T-helper 1 cell treated with Interleukin-12 subunit alpha and Interleukin-12 subunit beta and Interleukin-4 antibody, amounts not matched to agents 30 μg/mL and 1 μg/mL, for 36 hours (primary cell): ENCODE measurements around the gene CAMTA1.

Source experiments
- H3K27ac Mint-ChIP-seq: one replicate; pipeline ENCODE4 v1.8.0; 2021; ENCODE audit warnings: mild to moderate bottlenecking, mixed read lengths
- H3K27me3 Mint-ChIP-seq: one replicate; pipeline ENCODE4 v1.8.0; 2021; ENCODE audit warnings: low read depth, mixed read lengths
- H3K36me3 Mint-ChIP-seq: one replicate; pipeline ENCODE4 v1.8.0; 2021; ENCODE audit warnings: low read depth, mixed read lengths
- H3K4me1 Mint-ChIP-seq: one replicate; pipeline ENCODE4 v1.8.0; 2021; ENCODE audit warnings: low read depth, mixed read lengths
- H3K4me3 Mint-ChIP-seq: one replicate; pipeline ENCODE4 v1.8.0; 2021; ENCODE audit warnings: mild to moderate bottlenecking, moderate library complexity, mixed read lengths
- H3K9me3 Mint-ChIP-seq: one replicate; pipeline ENCODE4 v1.8.0; 2021; ENCODE audit warnings: mixed read lengths

CAMTA1 gene

DNA sequence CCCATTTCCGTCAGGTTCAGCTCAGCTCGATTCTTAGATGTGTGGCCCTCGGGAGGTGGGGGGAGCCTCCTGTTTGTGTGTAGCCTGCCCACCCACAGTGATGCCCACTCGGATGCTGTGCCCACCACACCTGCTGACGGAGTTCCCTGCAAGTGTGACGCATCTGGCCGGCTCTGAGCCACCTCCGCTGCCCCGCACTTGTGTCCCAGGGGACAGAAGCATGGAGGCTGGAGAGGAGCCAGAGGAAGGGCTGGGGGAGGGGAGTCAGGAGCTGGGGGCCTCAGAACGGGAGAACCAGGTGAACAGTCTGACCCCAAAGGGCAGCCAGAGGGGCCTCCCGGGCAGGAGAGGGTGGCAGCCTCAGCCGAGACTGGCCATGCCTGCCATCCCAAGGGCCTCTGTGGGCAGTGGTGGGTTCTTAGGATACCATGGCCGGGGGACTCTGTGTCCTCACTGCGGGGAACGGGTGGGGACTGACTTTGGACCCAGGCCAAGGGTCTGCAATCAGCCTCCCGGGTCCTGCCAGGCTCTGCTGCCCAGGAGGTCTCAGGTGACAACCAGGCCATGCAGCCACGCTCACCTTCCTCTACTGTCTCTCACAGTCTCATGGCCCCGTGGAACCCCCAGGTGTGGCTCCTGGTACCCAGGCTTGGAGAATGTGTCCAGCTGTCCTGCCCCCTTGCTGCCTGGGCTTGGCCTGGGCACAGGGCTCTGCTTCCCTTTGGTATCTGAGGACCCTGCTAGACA is 718.6 kb downstream of the CAMTA1 start:
- Mint-ChIP-seq H3K4me1 (no peaks in the 10 kb centered on the region), H3K27me3 (no peaks in the 10 kb centered on the region), H3K36me3 (no peaks in the 10 kb centered on the region), H3K27ac (no peak overlapping the region), H3K4me3 (no peak overlapping the region), H3K9me3 (no peaks in the 10 kb centered on the region)

DNA sequence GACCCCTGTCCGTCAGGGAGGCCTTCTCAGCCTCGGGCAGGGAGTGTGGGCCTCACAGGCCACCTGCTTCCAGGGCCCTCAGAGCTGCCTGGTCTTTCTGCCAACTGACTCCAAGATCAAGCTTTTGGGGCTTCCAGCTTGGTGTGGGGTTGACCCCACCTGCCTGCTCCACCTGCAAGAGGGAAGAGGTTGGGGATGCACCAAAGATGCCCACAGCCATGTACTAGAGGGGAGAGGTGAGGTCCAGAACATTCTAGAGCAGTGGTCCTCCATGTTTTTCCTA is 719.1 kb downstream of the CAMTA1 start:
- Mint-ChIP-seq H3K4me3 (no peak overlapping the region), H3K36me3 (no peaks in the 10 kb centered on the region)

GRCh38 chr1:7505094-7505770 is 720.0 kb downstream of the CAMTA1 start:
- no peaks in the 10 kb centered on the region for H3K9me3 Mint-ChIP-seq
- H3K27me3 Mint-ChIP-seq, result no peaks in the 10 kb centered on the region
- H3K4me3 Mint-ChIP-seq, result no peak overlapping the region
- H3K36me3 Mint-ChIP-seq, result no peaks in the 10 kb centered on the region
- H3K27ac Mint-ChIP-seq, result no peak overlapping the region
- no peaks in the 10 kb centered on the region for H3K4me1 Mint-ChIP-seq

More for the DNA sequence above, 719.1 kb downstream of the CAMTA1 start:
- H3K4me1 Mint-ChIP-seq, result no peaks in the 10 kb centered on the region
- H3K9me3 Mint-ChIP-seq, result no peaks in the 10 kb centered on the region
- H3K27me3 Mint-ChIP-seq, result no peaks in the 10 kb centered on the region
- H3K27ac Mint-ChIP-seq, result no peak overlapping the region

GRCh38 chr1:7505771-7506453 is 720.7 kb downstream of the CAMTA1 start:
- H3K9me3 Mint-ChIP-seq, result no peaks in the 10 kb centered on the region
- H3K4me1 Mint-ChIP-seq, result no peaks in the 10 kb centered on the region
- no peak overlapping the region for H3K27ac Mint-ChIP-seq

DNA sequence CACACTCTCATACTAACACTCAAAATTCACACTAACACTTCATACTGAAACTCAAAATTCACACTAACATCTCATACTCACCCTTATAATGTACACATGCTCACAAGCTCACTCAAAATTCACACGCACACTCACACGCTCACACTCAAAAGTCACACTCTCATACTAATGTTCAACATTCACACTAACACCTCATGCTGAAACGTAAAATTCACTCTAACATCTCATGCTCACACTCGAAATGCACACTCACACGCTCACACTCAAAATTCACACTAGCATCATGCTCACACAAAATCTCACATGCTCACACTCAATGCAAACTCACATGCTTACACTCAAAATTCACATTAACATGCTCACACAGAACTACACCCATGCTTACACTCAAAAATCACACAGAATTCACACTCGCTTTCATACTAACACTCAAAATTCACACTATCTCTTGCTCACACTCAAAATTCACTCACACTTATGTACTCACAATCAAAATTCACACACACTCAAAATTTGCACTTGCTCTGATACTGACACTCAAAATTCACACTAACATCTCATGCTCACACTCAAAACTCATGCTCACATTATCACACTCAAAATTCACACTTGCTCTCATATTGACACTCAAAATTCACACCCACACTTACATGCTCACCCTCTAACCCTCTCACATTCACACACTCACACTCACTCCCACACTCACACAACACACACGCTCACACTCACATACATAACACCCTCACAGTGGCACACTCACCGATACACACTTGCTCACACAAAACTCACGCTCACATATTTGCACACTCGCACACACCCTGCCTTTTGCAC is 721.4 kb downstream of the CAMTA1 start:
- Mint-ChIP-seq H3K27me3 (no peaks in the 10 kb centered on the region), H3K27ac (no peak overlapping the region), H3K4me1 (no peaks in the 10 kb centered on the region), H3K9me3 (no peaks in the 10 kb centered on the region), H3K4me3 (no peak overlapping the region), H3K36me3 (no peaks in the 10 kb centered on the region)

More at GRCh38 chr1:7505771-7506453, 720.7 kb downstream of the CAMTA1 start:
- H3K27me3 Mint-ChIP-seq, result no peaks in the 10 kb centered on the region
- no peaks in the 10 kb centered on the region for H3K36me3 Mint-ChIP-seq
- H3K4me3 Mint-ChIP-seq, result no peak overlapping the region

GRCh38 chr1:7507285-7508019 is 722.2 kb downstream of the CAMTA1 start:
- no peaks in the 10 kb centered on the region for H3K27me3 Mint-ChIP-seq
- no peaks in the 10 kb centered on the region for H3K9me3 Mint-ChIP-seq
- no peak overlapping the region for H3K4me3 Mint-ChIP-seq
- H3K36me3 Mint-ChIP-seq, result no peaks in the 10 kb centered on the region
- H3K4me1 Mint-ChIP-seq, result no peaks in the 10 kb centered on the region
- no peak overlapping the region for H3K27ac Mint-ChIP-seq

DNA sequence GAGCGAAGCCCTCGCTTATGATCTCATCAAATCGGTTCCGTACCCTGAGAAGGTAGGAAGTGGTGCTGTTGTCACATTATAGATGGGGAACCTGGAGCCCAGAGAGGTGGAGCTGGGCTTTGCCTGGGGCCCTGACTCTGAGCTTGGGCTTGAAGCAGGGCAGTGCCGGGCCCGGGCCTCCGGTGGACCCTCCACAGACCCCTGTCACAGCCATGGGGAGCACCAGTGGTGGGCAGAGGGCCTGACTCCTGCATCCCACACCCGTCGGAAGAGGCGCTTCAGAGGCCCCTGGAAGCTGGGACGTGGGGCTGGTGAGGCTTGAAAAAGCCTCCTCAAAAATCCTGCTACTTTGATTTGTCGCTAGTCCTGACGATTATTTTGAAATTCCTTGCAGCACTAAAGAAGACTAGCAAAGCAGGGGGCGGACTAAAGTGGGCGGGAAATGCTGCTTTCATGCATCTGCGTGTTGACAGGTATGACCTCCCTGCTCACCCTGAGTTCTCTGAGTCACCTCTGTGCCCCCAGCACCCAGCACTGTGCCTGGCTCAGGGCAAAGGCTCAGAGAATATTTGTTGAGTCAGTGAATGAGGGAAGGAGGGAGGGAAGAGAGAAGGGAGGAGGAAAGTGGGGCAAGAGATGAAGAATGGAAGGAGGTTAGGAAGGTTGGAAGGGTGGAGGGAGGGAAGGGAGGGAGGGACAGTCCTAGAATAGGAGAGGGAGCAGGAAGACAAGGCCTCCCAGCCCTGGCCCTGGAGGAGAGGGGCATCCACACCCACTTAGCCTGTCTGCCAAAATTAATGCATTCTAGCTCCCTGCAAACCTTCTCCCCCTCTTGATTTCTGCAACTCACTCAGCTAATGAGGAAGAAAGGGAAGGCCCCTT is 723.0 kb downstream of the CAMTA1 start:
- Mint-ChIP-seq H3K4me1 (no peaks in the 10 kb centered on the region), H3K36me3 (no peaks in the 10 kb centered on the region), H3K4me3 (no peak overlapping the region), H3K9me3 (no peaks in the 10 kb centered on the region), H3K27me3 (no peaks in the 10 kb centered on the region), H3K27ac (no peak overlapping the region)

- Mint-ChIP-seq H3K4me3 (no peak overlapping the region), H3K9me3 (no peaks in the 10 kb centered on the region), H3K27me3 (no peaks in the 10 kb centered on the region), H3K36me3 (no peaks in the 10 kb centered on the region), H3K4me1 (no peaks in the 10 kb centered on the region), H3K27ac (no peak overlapping the region)
These were observed 723.8 kb downstream of the CAMTA1 start for GRCh38 chr1:7508934-7509519.

- Mint-ChIP-seq H3K27ac (no peak overlapping the region), H3K36me3 (no peaks in the 10 kb centered on the region), H3K9me3 (no peaks in the 10 kb centered on the region), H3K4me3 (no peak overlapping the region), H3K4me1 (no peaks in the 10 kb centered on the region), H3K27me3 (no peaks in the 10 kb centered on the region)
These were observed 724.3 kb downstream of the CAMTA1 start for GRCh38 chr1:7509598-7509997.

GRCh38 chr1:7510389-7510931 is 725.2 kb downstream of the CAMTA1 start:
- H3K36me3 Mint-ChIP-seq, result no peaks in the 10 kb centered on the region

GRCh38 chr1:7511381-7511780 is 726.1 kb downstream of the CAMTA1 start:
- no peak overlapping the region for H3K27ac Mint-ChIP-seq
- no peaks in the 10 kb centered on the region for H3K36me3 Mint-ChIP-seq
- H3K9me3 Mint-ChIP-seq, result no peaks in the 10 kb centered on the region
- no peak overlapping the region for H3K4me3 Mint-ChIP-seq
- H3K4me1 Mint-ChIP-seq, result no peaks in the 10 kb centered on the region
- H3K27me3 Mint-ChIP-seq, result no peaks in the 10 kb centered on the region

More at GRCh38 chr1:7510389-7510931, 725.2 kb downstream of the CAMTA1 start:
- no peak overlapping the region for H3K4me3 Mint-ChIP-seq
- no peaks in the 10 kb centered on the region for H3K4me1 Mint-ChIP-seq
- H3K27me3 Mint-ChIP-seq, result no peaks in the 10 kb centered on the region
- no peak overlapping the region for H3K27ac Mint-ChIP-seq
- H3K9me3 Mint-ChIP-seq, result no peaks in the 10 kb centered on the region

- no peaks in the 10 kb centered on the region for H3K27me3 Mint-ChIP-seq
- no peak overlapping the region for H3K27ac Mint-ChIP-seq
- H3K9me3 Mint-ChIP-seq, result no peaks in the 10 kb centered on the region
- H3K36me3 Mint-ChIP-seq, result no peaks in the 10 kb centered on the region
- H3K4me1 Mint-ChIP-seq, result no peaks in the 10 kb centered on the region
- no peak overlapping the region for H3K4me3 Mint-ChIP-seq
These were observed 727.8 kb downstream of the CAMTA1 start for GRCh38 chr1:7513081-7513480.

- Mint-ChIP-seq H3K36me3 (no peaks in the 10 kb centered on the region), H3K27ac (no peak overlapping the region), H3K9me3 (no peaks in the 10 kb centered on the region), H3K4me1 (no peaks in the 10 kb centered on the region), H3K4me3 (no peak overlapping the region), H3K27me3 (no peaks in the 10 kb centered on the region)
These were observed 729.9 kb downstream of the CAMTA1 start for GRCh38 chr1:7515175-7515574.
